ENCODE data around the gene RAB20.

DNA sequence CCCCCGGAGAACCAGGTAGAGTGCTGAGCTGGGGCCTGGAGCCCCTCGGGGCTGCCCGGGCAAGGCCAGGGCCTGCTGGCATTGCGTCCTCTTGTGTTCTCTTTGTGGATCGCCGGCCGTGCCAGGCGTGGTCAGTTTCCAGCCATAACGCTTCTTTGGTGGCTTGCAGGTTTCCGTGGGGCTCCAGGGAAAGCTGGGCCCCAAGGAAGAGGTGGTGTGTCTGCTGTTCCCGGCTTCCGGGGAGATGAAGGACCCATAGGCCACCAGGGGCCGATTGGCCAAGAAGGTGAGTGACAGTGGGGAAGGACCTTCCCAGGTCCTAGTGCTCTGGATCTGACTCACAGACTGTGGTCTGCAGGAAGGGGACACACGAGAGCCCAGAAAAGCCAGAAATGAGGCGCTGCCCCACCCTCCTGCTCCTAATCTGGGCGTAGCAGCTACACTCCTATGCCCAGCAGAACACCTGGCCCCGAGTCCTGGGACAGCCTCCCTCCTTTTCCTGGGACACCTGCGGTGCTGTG, 57.5 kb downstream of the RAB20 start:
- TF ChIP-seq EZH2 (IDR thresholded peaks at IDR 0.05) = no peak
- no peak for TF ChIP-seq POLR2AphosphoS5 (IDR thresholded peaks at IDR 0.05; ENCODE audit: borderline replicate concordance, low read depth, low read length)
- no peak for TF ChIP-seq FOXP2 (optimal IDR thresholded peaks at IDR 0.05; ENCODE audit: control extremely low read depth, extremely low read length, insufficient read depth)
